HG03520 (cell line): ENCODE results near the gene BTBD2.
"Not testable (repeated sequence)": the region's sequence is repeated elsewhere in the genome, so short reads cannot be mapped to it uniquely, and the experiment has no call there.

Experiments
- ATAC-seq: cut with Tn5 transposase; IDR thresholded peaks from one replicate; pipeline ENCODE4 v1.9.1; 2021; ENCODE audit warnings: mild to moderate bottlenecking, moderate library complexity; ENCODE audit not compliant: unreplicated experiment

Gene BTBD2

DNA sequence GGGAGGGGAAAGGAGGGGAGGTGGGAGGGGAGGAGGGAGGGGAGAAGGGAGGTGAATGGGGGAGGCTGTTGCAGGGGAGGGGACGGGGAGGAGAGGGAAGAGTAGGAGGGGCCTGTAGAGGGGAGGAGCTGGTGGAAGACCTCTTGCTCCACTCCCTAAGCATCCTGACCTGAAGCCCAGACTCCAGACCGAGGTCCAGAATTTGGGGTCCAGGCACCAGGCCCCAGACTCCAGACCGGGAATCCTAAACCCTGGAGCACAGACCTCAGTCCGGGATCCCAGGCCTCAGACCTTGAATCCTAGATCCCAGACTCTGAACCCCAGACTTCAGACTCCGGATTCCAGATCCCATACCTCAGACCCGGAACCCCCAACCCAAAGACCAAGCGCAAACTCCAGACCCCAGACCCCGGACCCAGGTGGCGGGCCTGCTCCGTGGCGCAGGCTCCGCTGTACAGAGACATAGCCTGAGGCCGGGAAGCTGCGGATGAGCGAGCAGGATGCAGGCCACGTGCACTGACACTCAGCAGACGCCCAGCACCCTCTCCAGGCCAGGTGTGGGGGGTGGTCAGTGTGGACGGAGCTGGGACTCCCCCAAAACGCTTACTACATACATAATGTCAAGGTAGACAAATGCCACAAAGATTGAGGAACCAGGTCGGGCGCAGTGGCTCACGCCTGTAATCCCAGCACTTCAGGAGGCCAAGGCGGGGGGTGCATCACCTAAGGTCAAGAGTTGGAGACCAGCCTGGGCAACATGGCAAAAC, 710 bp upstream of the BTBD2 start:
- ATAC-seq: no peak

DNA sequence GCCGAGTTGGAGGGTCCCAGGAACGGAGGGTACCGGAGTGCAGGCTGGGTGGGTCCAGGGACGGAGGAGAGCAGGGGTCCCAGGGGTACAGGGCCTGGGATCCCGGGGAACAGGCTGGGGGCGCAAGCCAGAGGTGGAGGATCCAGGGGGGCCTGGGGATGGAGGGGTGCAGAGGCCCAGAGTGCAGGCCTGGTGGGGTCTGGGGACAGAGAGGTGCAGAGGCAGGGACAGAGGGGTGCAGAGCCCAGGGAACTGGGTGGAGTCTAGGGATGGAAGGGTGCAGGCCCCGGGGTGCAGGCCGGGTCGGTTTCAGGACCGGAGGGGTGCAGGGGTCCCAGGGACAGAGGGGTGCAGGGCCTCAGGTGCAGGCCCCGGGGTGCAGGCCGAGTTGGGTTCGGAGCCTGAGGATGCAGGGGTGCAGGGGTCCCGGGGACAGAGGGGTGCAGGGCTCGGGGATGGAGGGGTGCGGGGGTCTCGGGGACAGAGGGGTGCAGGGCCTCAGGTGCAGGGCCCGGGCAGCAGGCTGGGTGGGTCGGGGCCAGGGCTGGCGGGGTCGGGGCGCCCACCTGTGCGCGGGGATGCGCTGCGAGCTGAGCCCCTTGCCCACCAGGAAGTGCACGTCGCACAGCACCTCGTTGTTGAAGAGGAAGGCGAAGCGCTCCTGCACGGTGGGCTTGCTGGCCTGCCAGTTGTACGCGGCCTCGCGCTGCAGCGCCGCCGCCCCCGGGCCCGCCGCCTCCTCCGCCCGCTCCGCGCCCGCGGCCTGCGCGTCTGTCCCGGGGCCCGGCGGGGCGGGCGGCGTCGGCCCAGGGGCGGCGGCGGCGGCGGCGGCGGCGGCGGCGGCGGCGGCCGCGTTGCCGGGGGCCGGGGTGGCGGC, 545 bp downstream of the BTBD2 start:
- ATAC-seq: no peak

DNA sequence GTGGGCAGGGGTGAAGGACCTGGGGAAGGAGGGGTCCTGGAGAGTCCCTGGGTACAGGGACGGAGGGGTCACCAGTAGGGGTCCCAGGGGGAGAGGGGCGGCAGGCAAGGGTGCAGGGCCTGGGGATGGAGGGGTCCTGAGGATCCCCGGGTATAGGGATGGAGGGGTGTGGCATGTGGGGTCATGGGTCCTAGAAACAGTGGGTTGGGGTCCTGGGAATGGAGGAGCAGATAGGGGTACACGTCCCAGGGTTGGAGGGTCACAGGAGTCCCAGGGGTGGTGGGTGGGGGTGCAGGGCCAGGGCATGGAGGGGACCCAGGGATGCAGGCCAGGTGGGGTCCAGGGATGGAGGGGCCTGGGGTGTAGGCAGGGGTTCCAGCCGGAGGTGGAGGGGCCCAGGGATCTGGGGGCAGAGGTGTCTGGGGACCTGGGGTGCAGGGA, 1.4 kb downstream of the BTBD2 start:
- ATAC-seq: no peak

DNA sequence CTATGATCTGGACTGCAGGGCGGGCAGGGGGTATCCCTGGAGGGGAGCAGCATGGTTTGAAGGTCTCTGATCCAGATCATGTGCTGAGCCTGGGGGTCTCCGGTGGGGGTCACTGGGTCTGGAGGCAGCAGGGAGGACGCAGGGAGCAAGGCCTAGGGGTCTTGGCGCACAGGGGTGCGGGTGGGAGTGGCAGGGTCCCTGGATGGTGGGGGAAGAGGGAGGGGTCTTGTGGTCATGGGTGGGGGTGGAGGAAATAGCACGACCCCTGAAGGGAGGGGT, 1.9 kb downstream of the BTBD2 start:
- ATAC-seq: no peak

DNA sequence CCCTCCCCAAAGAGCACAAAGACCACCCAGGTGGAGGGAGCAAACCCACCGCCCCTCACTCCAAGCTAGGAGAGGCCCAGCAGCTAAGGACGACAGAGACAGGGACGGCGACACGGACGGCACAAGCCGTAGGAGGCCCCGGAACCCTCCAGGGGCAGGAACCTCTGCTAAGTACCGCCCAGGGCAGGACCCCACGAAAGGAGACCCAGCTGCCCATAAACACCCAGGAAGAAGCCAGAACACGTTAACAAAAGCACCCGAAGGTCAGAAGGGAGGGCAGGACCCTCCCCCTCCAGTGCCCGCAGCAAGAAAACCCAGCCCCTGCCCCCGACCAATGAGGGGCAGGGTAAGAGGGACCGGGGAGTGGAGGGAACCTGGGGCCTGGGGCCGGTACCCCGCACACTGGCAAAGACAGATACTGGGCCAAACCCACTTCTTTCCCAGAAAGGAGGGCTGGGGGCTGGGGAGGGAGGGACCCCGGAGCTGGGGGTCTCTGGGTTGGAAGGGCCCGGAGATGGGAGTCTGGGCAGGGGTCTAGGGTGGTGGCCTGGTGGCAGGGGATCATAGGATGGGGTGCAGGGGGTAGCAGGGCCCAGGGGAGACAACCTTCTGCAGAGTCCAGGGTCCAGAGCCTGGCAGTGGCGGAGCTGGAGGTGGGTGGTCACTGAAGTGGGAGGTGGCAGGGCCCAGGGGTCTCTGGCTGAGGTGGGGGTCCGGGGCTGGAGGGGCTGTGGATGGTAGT, 2.4 kb downstream of the BTBD2 start:
- ATAC-seq: no peak

DNA sequence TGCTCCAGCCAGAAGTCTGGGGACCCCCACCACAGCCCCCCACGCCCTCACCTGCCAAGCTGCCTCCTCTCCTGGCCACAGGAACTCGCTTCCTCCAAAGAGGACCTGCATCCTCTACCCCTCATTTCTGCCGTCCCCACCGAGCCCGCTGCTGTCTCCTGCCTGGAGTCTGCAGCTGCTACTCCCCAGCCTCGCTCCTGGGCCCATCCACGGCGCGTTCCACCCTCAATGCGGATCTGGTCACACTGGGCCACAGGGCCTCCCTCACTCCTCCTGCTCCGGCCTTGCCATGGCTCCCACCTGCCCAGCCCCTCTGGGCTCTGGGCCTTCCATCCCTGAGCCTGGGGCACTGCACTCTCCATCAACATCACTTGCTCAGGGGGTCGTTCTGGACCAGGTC, 4.3 kb downstream of the BTBD2 start:
- ATAC-seq: no peak

DNA sequence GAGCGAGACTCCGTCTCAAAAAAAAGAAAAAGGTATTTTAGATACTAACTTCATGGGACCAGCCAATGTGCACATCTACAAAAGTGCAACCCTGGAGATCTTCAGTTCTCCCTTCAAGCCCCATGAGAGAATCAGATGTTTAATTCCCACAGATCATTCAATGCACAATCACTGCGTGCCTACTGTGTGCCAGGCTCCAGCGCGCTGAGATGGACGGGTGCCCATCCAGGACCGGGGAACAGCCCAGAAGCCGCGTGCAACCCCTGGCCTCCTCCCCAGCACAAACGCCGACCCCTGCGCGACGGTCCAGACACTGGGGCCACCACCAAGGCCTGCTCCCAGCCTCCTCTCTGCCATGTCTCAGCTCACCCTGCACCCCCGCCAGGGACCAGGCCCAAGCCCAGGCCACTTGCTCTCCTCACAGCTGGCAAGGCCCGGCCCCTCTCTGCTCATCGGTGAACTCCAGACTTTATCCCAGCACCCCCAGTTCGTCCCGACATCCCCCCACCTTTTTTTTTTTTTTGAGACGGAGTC, 5.3 kb downstream of the BTBD2 start:
- ATAC-seq: no peak

DNA sequence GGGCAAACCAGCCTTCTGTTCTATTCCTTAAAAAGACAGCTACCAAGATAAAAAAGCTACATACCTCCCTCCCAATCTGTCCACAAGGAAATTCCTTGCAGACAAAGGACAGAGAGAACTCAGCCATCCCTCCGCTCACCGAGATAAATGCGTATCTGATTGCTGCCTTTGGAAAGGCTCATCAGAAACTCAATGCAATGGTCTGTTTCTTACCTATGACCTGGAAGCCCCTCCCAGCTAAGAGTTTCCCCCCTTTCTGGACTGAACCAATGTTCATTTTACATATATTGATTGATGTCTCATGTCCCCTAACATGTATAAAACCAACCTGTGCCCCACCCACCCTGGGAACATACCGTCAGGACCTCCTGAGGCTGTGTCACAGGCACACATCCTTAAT, 11.6 kb downstream of the BTBD2 start:
- no peak for ATAC-seq

DNA sequence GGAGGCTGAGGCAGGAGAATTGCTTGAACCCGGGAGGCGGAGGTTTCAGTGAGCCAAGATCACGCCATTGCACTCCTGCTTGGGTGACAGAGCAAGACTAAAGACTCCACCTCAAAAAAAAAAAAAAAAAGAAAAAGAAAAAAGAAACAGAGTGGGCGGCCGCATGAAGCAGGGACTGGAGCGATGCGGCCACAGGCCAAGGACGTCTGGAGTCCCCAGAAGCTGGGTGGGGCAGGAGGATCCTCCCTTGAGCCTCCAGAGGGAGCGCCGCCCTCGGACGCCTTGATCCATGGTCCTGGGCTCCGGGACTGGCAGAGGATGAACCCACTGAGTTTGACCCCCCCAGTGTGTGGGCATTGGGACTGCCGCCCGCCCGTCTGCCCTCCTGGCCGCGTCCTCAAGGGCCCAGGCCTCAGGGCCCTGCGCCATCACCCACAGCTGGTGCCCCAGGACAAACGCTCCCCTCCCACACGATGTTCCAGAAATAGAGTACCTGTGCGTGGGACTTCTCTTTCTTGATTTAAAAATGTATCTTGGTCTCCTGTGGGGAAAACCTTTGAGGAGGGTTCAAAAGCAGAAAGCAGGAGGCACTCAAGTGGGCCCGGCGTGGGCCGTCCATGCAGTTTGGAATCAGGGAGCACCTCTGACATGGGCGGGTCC, 15.5 kb downstream of the BTBD2 start:
- no peak for ATAC-seq

DNA sequence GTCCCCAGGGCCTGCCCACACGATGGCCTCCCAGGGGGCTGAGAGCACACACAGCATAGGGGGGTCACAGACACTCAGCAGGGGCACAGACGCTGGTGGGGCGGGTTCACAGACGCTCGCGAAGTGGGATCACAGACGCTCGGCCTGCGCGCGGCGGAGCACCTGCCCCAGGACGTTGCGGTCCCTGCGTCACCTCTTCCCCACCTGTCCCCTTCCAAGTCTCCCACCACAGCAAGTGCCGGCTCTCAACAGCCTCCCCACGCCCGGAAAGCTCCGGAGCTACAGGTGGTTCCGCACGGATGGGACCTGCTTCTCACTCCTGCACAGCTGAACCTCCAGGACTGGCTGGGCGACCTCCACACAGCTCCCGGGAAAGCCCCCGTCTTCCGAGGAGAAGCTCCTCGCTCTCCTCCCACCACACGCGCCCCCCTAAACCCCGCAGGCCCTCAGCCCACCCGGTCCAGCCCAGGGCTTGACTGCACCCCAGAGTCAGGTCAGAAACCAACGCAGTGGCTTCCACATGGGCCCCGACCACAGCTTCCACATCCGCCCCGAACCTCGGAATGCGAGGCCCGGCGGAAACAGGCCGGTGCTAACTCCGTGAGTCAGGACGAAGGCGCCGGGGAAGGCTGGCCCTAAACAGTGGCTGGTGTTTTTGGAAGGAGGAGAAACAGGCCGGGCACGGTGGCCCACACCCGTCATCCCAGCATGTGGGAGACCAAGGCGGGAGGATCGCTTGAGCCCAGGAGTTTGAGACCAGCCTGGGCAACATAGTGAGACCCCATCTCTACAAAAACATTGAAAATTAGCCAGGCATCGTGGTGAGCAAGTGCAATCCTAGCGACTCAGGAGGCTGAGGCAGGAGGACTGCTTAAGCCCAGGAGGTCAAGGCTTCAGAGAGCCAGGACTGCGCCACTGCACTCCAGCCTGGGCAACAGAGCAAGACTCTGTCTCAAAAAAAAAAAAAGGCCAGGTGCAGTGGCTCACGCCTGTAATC, 16.5 kb downstream of the BTBD2 start:
- no peak for ATAC-seq

DNA sequence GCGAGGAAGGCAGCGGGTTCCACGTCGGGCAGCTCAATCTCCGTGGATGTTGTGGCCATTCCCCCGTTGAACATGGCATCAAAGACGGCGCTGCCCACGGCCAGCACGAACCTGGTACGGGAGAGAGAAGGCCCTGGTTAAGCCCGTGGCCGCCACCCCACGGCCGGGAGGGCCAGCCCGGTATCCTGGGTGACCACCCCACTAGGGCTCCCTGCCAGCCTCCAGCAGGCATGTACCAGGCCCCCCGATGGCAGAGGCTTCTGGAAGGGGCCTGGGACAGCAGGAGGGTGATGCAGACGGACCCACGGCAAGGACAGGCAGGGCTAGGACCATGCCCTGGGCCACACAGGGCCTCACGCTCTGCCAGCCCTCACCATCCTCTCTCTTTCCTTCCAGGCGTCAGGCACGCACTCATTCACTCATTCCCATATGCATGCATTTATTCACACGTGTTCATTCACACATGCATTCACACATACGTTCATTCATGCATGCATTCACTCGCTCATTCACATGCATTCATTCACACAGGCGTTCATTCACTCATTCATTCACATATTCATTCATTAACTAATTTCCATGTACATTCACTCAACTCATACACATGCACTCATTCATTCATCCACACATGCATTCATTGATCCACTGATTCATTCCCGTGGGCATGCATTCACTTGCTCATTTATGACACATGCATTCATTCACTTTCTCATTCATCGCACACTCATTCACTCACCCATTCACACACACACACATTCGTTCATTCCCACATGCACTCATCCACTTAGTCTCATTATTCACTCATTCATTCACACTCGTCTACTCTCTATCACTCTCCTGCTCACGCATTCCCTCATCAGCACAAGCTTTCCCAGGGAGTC, 17.9 kb downstream of the BTBD2 start:
- ATAC-seq: no peak

DNA sequence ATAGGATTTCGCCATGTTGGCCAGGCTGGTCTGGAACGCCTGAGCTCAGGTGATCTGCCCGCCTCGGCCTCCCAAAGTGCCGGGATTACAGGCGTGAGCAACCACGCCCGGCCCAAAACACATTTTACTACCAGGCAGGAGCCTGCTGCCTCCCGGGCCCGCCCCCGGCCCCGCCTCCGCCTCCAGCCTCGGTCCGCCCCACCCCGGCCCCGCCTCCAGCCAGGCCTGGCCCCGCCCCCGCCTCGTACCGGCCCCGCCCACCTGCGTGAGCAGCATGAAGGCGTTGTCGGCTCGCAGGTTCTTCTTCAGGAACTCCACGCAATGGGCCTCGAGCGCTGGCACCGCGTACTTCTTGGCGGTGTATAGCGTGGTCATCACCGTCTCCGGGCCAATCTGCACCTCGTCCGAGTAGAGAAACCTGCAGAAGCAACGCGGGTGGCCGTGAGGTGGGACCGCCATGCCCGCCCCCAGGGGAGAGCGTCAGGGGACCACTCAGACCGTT, 22.7 kb downstream of the BTBD2 start:
- no peak for ATAC-seq

DNA sequence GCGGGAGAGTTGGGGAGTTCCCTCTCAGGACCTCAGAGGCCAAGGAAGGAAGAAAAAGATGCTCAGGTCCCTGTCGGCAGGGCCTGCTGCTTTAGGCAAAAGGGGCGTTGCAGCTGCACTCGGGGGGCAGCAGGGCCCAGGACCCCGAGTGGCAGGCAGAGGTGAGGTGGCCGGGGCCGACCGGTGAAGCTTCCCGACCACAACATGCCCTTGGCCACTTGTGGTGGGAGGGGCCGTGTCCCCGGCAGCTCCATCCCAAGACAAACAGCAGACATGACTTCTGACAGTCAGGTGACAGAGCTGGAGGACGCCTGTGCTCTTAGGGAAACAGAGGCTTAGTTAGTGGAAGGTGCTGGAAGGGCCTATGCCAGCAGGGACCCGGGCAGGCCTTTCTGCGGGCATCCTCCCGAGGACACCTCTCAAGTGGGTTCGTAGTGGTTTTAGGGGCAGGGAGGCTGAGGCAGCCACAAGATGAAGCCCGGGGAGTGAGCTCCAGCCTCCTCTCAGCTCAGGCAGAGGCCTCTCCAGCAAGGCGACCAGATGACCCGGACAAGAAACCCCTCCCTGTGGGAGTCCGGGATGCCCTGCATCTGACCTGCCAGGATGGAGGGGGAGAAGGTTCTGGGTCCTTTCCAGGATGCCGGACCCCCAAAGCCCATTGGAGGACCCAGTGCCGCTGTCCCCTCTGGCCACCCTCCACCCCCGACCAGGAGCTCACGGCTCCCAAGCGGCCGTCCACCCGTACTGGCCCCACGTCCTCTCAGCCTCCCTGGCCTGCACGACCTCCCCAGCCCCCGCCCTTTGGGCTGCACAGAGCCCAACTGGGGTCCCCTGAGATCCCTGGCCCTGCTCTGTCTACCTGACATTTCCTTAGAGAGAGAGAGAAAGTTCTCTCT, 24.2 kb downstream of the BTBD2 start:
- ATAC-seq: no peak

DNA sequence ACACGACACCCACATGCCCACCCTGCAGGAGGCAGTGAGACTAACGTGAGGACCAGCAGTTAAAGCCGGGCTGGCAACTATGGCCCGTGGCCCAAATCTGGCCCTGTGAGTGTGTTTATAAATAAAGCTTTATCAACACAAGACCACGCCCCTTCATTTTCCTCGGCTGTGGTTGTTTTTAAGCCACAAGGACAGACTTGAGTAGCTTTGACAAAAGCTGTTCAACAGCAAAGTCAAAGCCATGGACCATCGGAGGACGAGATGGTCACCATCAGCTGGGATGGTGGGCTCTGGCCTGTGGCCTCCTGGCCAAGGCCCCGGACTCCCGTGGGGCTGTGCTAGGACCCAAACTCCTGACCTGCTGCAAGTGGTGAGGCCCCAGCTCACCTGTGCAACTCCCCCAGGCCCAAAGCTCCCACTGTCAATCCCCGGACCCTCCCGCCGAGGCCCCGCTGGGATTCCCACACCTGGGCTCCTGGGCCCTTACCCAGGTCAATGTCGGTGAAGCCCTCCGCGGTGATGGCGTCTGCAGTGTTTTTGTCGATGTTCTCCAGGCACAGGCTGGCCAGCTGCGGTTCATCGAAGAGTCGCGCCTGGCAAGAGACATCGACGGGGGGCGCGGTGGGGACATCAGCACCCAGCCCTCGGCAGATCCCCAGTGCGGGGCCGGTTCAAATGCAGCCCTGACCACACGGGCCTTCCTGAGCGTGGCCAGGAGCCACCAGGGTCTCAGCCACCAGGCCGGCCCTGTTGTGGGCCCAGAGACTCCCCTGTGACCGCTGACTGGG, 25.1 kb downstream of the BTBD2 start:
- no peak for ATAC-seq

DNA sequence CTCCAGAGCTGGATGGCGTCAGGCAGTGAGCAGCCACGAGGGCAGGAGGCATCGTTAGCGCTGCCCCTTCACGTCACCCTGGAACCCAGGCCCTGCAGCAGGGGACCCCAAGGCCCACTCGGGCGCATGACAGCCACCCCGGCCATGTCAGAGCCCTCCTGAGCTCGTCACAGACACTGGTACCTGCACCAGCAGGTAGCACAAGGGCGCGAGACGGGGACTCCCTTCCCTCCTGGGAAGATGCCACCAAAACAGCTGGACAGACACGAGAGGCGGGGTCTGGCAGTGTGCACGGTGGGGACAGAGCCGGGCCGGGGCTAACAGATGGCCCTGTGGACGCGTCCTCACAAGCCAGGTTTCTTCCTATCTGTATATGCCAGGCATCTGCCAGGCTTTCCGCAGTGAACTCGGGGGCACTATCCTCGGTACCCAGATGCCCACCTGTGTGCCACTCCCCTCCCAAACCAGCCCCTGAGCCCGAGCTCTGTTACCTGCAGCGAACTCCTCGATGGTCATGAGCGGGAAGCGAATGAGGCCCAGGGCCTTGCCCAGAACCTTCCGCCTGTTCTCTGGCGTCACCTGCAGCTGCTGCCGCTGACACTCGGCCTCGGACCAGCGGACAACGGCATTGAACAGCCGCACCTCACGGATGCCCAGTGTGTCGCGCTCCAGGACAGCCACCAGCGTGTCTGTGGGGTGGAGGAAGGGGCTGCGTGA, 25.8 kb downstream of the BTBD2 start:
- ATAC-seq: no peak

DNA sequence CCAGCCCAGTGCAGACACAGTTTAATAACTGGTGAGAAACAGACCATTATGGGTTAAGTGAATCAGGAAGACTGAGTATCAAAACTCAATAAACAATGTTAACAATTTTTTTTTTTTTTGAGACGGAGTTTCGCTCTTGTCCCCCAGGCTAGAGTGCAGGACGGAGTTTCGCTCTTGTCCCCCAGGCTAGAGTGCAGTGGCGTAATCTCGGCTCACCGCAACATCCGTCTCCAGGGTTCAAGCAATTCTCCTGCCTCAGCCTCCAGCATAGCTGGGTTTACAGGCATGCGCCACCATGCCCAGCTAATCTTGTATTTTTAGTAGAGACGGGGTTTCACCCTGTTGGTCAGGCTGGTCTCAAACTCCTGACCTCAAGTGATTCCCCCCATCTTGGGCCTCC, 27.1 kb downstream of the BTBD2 start:
- ATAC-seq: not testable (repeated sequence)
